ENCODE results near the gene DMRTC2. TPM values are rescaled to one million over a fixed set of nuclear protein-coding genes. Genes with fewer than 3 reads are reported as not detected.

DMRTC2 gene
- total RNA-seq, 1 donor from 2014 or later: not detected

GRCh38 chr19:41886761-41887710, 42.2 kb downstream of the DMRTC2 start:
- intact Hi-C loops (cut with micrococcal nuclease): loop anchor here (1.0 to 2.0 kb wide), 4 partner anchors 16 to 71 kb away; partner anchors contain the start of gene ERFL

GRCh38 chr19:41887711-41888382, 43.0 kb downstream of the DMRTC2 start:
- intact Hi-C loops (cut with micrococcal nuclease): loop anchor here (1.0 to 2.0 kb wide), 4 partner anchors 17 to 70 kb away; partner anchors contain the start of gene ERFL

- intact Hi-C loops (cut with micrococcal nuclease): no loop called here
Measured at GRCh38 chr19:41888926-41889325, 44.1 kb downstream of the DMRTC2 start.

- intact Hi-C loops (cut with micrococcal nuclease): no loop called here
Measured at GRCh38 chr19:41889896-41890295, 45.1 kb downstream of the DMRTC2 start.

- intact Hi-C loops (cut with micrococcal nuclease): no loop called here
Measured at GRCh38 chr19:41890936-41891335, 46.1 kb downstream of the DMRTC2 start.

GRCh38 chr19:41892173-41892902, 47.5 kb downstream of the DMRTC2 start:
- intact Hi-C loops (cut with micrococcal nuclease): no loop called here

- intact Hi-C loops (cut with micrococcal nuclease): no loop called here
Measured at GRCh38 chr19:41893899-41894298, 49.1 kb downstream of the DMRTC2 start.

- intact Hi-C loops (cut with micrococcal nuclease): no loop called here
Measured at GRCh38 chr19:41894350-41894749, 49.5 kb downstream of the DMRTC2 start.

- intact Hi-C loops (cut with micrococcal nuclease): no loop called here
Measured at GRCh38 chr19:41895745-41896580, 51.1 kb downstream of the DMRTC2 start.

GRCh38 chr19:41896581-41896942, 51.7 kb downstream of the DMRTC2 start:
- intact Hi-C loops (cut with micrococcal nuclease): no loop called here

- intact Hi-C loops (cut with micrococcal nuclease): no loop called here
Measured at GRCh38 chr19:41897181-41897580, 52.3 kb downstream of the DMRTC2 start.

GRCh38 chr19:41897820-41898219, 53.0 kb downstream of the DMRTC2 start:
- intact Hi-C loops (cut with micrococcal nuclease): no loop called here

GRCh38 chr19:41898235-41898634, 53.4 kb downstream of the DMRTC2 start:
- intact Hi-C loops (cut with micrococcal nuclease): no loop called here

Other genes starting within 250 kb of the DMRTC2 start
- gene CEACAM4, start 218.0 kb upstream of the DMRTC2 start, total RNA-seq: not detected in 2 replicates
- not detected in 2 replicates for gene CEACAM7, start 156.8 kb upstream of the DMRTC2 start, total RNA-seq
- gene CEACAM5, start 136.4 kb upstream of the DMRTC2 start, total RNA-seq: not detected in 2 replicates
- gene CEACAM6, start 89.5 kb upstream of the DMRTC2 start, total RNA-seq: not detected in 2 replicates
- not detected in 2 replicates for gene CEACAM3, start 48.5 kb upstream of the DMRTC2 start, total RNA-seq
- gene LYPD4, start 359 bp upstream of the DMRTC2 start, total RNA-seq: not detected in 2 replicates
- gene RPS19, start 15.2 kb downstream of the DMRTC2 start, total RNA-seq: 3,144 and 3,263 TPM in 2 replicates
- 2.7 and 3.3 TPM in 2 replicates for gene CD79A, start 32.2 kb downstream of the DMRTC2 start, total RNA-seq
- 638 and 664 TPM in 2 replicates for gene ARHGEF1, start 38.1 kb downstream of the DMRTC2 start, total RNA-seq
- gene ERFL, start 83.4 kb downstream of the DMRTC2 start, total RNA-seq: 1.9 and 2.1 TPM in 2 replicates
- gene RABAC1, start 114.3 kb downstream of the DMRTC2 start, total RNA-seq: 81.7 and 90.6 TPM in 2 replicates
- gene ATP1A3, start 149.2 kb downstream of the DMRTC2 start, total RNA-seq: 0.95 and 0.98 TPM in 2 replicates
- gene GRIK5, start 225.2 kb downstream of the DMRTC2 start, total RNA-seq: 3.6 and 4.6 TPM in 2 replicates
- gene ZNF574, start 231.1 kb downstream of the DMRTC2 start, total RNA-seq: 15.2 and 15.9 TPM in 2 replicates